DND-41 (cell line): ENCODE measurements around the gene COG7.

Source experiments
- ATAC-seq: fragments of 200-7000 bp; cut with Tn5 transposase; 3 replicates; pipeline ENCODE4 v1.9.1; 2021; ENCODE audit warnings: low read depth; ENCODE audit not compliant: insufficient read depth
- DNase-seq: peaks from one replicate; pipeline ENCODE4 v3.0.0-alpha.2; 2020
- H2AFZ ChIP-seq: 2 replicates; pipeline ENCODE4 v1.6.0; 2012; ENCODE audit warnings: low read depth, low read length
- H3K27ac ChIP-seq: 2 replicates; pipeline ENCODE4 v1.5.1; 2012; ENCODE audit warnings: low read length, inconsistent platforms
- H3K27me3 ChIP-seq: fragments of 200-600 bp; sonication (generic); 2 replicates; pipeline ENCODE4 v1.6.0; 2012; ENCODE audit warnings: low read length, mild to moderate bottlenecking, inconsistent platforms; ENCODE audit not compliant: insufficient read depth, poor library complexity
- H3K36me3 ChIP-seq: 2 replicates; pipeline ENCODE4 v1.5.1; 2012; ENCODE audit warnings: low read length, inconsistent platforms; ENCODE audit not compliant: insufficient read depth
- H3K4me1 ChIP-seq: 2 replicates; pipeline ENCODE4 v1.5.1; 2012; ENCODE audit warnings: mild to moderate bottlenecking, low read length; ENCODE audit not compliant: insufficient read depth
- H3K4me2 ChIP-seq: 2 replicates; pipeline ENCODE4 v1.6.0; 2012; ENCODE audit warnings: mild to moderate bottlenecking, moderate library complexity, low read length, inconsistent platforms; ENCODE audit not compliant: insufficient read depth
- H3K4me3 ChIP-seq, 2 experiments: fragments of 200-600 bp in 1 of 2; shearing (Covaris generic) in 1 of 2; 2 replicates each; pipeline ENCODE4 v1.5.1; 2012 to 2016; ENCODE audit warnings: inconsistent platforms in 2 of 2, low read length in 2 of 2, mild to moderate bottlenecking in 2 of 2, low read depth in 1 of 2, moderate library complexity in 1 of 2
- H3K79me2 ChIP-seq: 2 replicates; pipeline ENCODE4 v1.6.0; 2012; ENCODE audit warnings: low read length, inconsistent platforms; ENCODE audit not compliant: insufficient read depth
- H3K9ac ChIP-seq: 2 replicates; pipeline ENCODE4 v1.6.0; 2012; ENCODE audit warnings: low read depth, mild to moderate bottlenecking, inconsistent platforms, low read length, moderate library complexity
- H3K9me3 ChIP-seq: 2 replicates; pipeline ENCODE4 v1.5.1; 2012; ENCODE audit warnings: low read length, moderate library complexity, mild to moderate bottlenecking, inconsistent platforms; ENCODE audit not compliant: insufficient read depth, severe bottlenecking
- H4K20me1 ChIP-seq: 2 replicates; pipeline ENCODE4 v1.6.0; 2012; ENCODE audit warnings: low read length; ENCODE audit not compliant: insufficient read depth
- CTCF ChIP-seq: IDR thresholded peaks from 2 replicates; pipeline ENCODE4 v1.5.1; 2012; ENCODE audit warnings: borderline replicate concordance, low read length, moderate library complexity, mild to moderate bottlenecking; ENCODE audit not compliant: poor library complexity, severe bottlenecking; ENCODE audit errors: extremely low read depth
- EZH2 ChIP-seq: IDR thresholded peaks from 3 replicates; pipeline ENCODE4 v1.6.1; 2012; ENCODE audit warnings: borderline replicate concordance, low read depth, mild to moderate bottlenecking, moderate library complexity, low read length, inconsistent platforms; ENCODE audit not compliant: severe bottlenecking

The COG7 gene

GRCh38 chr16:23498863-23499262 lies 45.9 kb upstream of the COG7 start:
- no peaks in the 10 kb centered on the region for H4K20me1 ChIP-seq

GRCh38 chr16:23497543-23497868 lies 44.5 kb upstream of the COG7 start:
- Histone ChIP-seq H3K9ac (no peak overlapping the region), H4K20me1 (no peaks in the 10 kb centered on the region), H3K79me2 (no peaks in the 10 kb centered on the region), H2AFZ (no peak overlapping the region), H3K27ac (no peak overlapping the region), H3K4me3 (no peak overlapping the region), H3K27me3 (no peaks in the 10 kb centered on the region), H3K4me2 (no peak overlapping the region), H3K36me3 (no peaks in the 10 kb centered on the region), H3K9me3 (no peaks in the 10 kb centered on the region), H3K4me1 (no peaks in the 10 kb centered on the region)
- no peak for ATAC-seq
- TF ChIP-seq CTCF, result no peak
- no peak for TF ChIP-seq EZH2
- DNase-seq, result no peak

More at GRCh38 chr16:23498863-23499262, 45.9 kb upstream of the COG7 start:
- H3K27ac ChIP-seq, result no peak overlapping the region
- no peak overlapping the region for H2AFZ ChIP-seq
- H3K4me1 ChIP-seq, result no peaks in the 10 kb centered on the region
- H3K9me3 ChIP-seq, result no peaks in the 10 kb centered on the region
- H3K36me3 ChIP-seq, result no peaks in the 10 kb centered on the region
- H3K79me2 ChIP-seq, result no peaks in the 10 kb centered on the region
- no peak overlapping the region for H3K9ac ChIP-seq
- ATAC-seq (no peak), DNase-seq (no peak)
- TF ChIP-seq CTCF (no peak), EZH2 (no peak)
- H3K4me3 ChIP-seq, result no peak overlapping the region
- H3K27me3 ChIP-seq, result no peaks in the 10 kb centered on the region
- no peak overlapping the region for H3K4me2 ChIP-seq

GRCh38 chr16:23496821-23497542 lies 44.0 kb upstream of the COG7 start:
- Histone ChIP-seq H3K27ac (no peak overlapping the region), H3K27me3 (no peaks in the 10 kb centered on the region), H3K9me3 (no peaks in the 10 kb centered on the region), H2AFZ (no peak overlapping the region), H3K4me2 (no peak overlapping the region), H3K79me2 (no peaks in the 10 kb centered on the region), H3K4me3 (no peak overlapping the region), H3K9ac (no peak overlapping the region), H3K36me3 (no peaks in the 10 kb centered on the region), H3K4me1 (no peaks in the 10 kb centered on the region), H4K20me1 (no peaks in the 10 kb centered on the region)
- DNase-seq (no peak), ATAC-seq (no peak)
- TF ChIP-seq EZH2 (no peak), CTCF (no peak)

- H3K79me2 ChIP-seq, result no peaks in the 10 kb centered on the region
- no peaks in the 10 kb centered on the region for H3K9me3 ChIP-seq
- H4K20me1 ChIP-seq, result no peaks in the 10 kb centered on the region
- no peaks in the 10 kb centered on the region for H3K36me3 ChIP-seq
- TF ChIP-seq CTCF (no peak), EZH2 (no peak)
- H3K4me2 ChIP-seq, result no peak overlapping the region
- no peak overlapping the region for H3K4me3 ChIP-seq
- H2AFZ ChIP-seq, result no peak overlapping the region
- DNase-seq (no peak), ATAC-seq (no peak)
- no peak overlapping the region for H3K9ac ChIP-seq
- H3K4me1 ChIP-seq, result no peaks in the 10 kb centered on the region
- no peaks in the 10 kb centered on the region for H3K27me3 ChIP-seq
- no peak overlapping the region for H3K27ac ChIP-seq
Measured at GRCh38 chr16:23495671-23496070, 42.7 kb upstream of the COG7 start.
